DND-41 (cell line): ENCODE results near the gene RAB11FIP5.

ENCODE experiments used
- ATAC-seq: fragments of 200-7000 bp; cut with Tn5 transposase; 3 replicates; pipeline ENCODE4 v1.9.1; 2021; ENCODE audit warnings: low read depth; ENCODE audit not compliant: insufficient read depth
- DNase-seq: peaks from one replicate; pipeline ENCODE4 v3.0.0-alpha.2; 2020
- H2AFZ ChIP-seq: 2 replicates; pipeline ENCODE4 v1.6.0; 2012; ENCODE audit warnings: low read depth, low read length
- H3K27ac ChIP-seq: 2 replicates; pipeline ENCODE4 v1.5.1; 2012; ENCODE audit warnings: low read length, inconsistent platforms
- H3K27me3 ChIP-seq: fragments of 200-600 bp; sonication (generic); 2 replicates; pipeline ENCODE4 v1.6.0; 2012; ENCODE audit warnings: low read length, mild to moderate bottlenecking, inconsistent platforms; ENCODE audit not compliant: insufficient read depth, poor library complexity
- H3K36me3 ChIP-seq: 2 replicates; pipeline ENCODE4 v1.5.1; 2012; ENCODE audit warnings: low read length, inconsistent platforms; ENCODE audit not compliant: insufficient read depth
- H3K4me1 ChIP-seq: 2 replicates; pipeline ENCODE4 v1.5.1; 2012; ENCODE audit warnings: mild to moderate bottlenecking, low read length; ENCODE audit not compliant: insufficient read depth
- H3K4me2 ChIP-seq: 2 replicates; pipeline ENCODE4 v1.6.0; 2012; ENCODE audit warnings: mild to moderate bottlenecking, moderate library complexity, low read length, inconsistent platforms; ENCODE audit not compliant: insufficient read depth
- H3K4me3 ChIP-seq, 2 experiments: fragments of 200-600 bp in 1 of 2; shearing (Covaris generic) in 1 of 2; 2 replicates each; pipeline ENCODE4 v1.5.1; 2012 to 2016; ENCODE audit warnings: inconsistent platforms in 2 of 2, low read length in 2 of 2, mild to moderate bottlenecking in 2 of 2, low read depth in 1 of 2, moderate library complexity in 1 of 2
- H3K79me2 ChIP-seq: 2 replicates; pipeline ENCODE4 v1.6.0; 2012; ENCODE audit warnings: low read length, inconsistent platforms; ENCODE audit not compliant: insufficient read depth
- H3K9ac ChIP-seq: 2 replicates; pipeline ENCODE4 v1.6.0; 2012; ENCODE audit warnings: low read depth, mild to moderate bottlenecking, inconsistent platforms, low read length, moderate library complexity
- H3K9me3 ChIP-seq: 2 replicates; pipeline ENCODE4 v1.5.1; 2012; ENCODE audit warnings: low read length, moderate library complexity, mild to moderate bottlenecking, inconsistent platforms; ENCODE audit not compliant: insufficient read depth, severe bottlenecking
- H4K20me1 ChIP-seq: 2 replicates; pipeline ENCODE4 v1.6.0; 2012; ENCODE audit warnings: low read length; ENCODE audit not compliant: insufficient read depth
- EZH2 ChIP-seq: IDR thresholded peaks from 3 replicates; pipeline ENCODE4 v1.6.1; 2012; ENCODE audit warnings: borderline replicate concordance, low read depth, mild to moderate bottlenecking, moderate library complexity, low read length, inconsistent platforms; ENCODE audit not compliant: severe bottlenecking
- TF ChIP-seq, protein P1 (sequence below): IDR thresholded peaks from 2 replicates; pipeline ENCODE4 v1.5.1; 2012; ENCODE audit warnings: borderline replicate concordance, low read length, moderate library complexity, mild to moderate bottlenecking; ENCODE audit not compliant: poor library complexity, severe bottlenecking; ENCODE audit errors: extremely low read depth

The RAB11FIP5 gene

GRCh38 chr2:73071360-73072128, 41.2 kb downstream of the RAB11FIP5 start, which contains the start of gene SFXN5:
SFXN5 (minus strand) TSS chr2:73071712; CDS start chr2:73071705, 7 bp downstream.
- Histone ChIP-seq H3K4me2 (peak within 1 kb of the TSS; percentile 80), H3K36me3 (no peaks in the 10 kb centered on the region; the same call in 1 of the 2 replicates), H4K20me1 (no peaks in the 10 kb centered on the region), H3K4me3 (peak within 1 kb of the TSS; percentile 53 to 61), H3K9ac (peak within 1 kb of the TSS; percentile 70), H3K4me1 (peaks cover 32% of the 10 kb centered on the region), H3K27me3 (no peaks in the 10 kb centered on the region), H2AFZ (peak within 1 kb of the TSS; percentile 88), H3K79me2 (peaks cover 34% of the 10 kb centered on the region), H3K27ac (peak within 1 kb of the TSS; percentile 79), H3K9me3 (no peaks in the 10 kb centered on the region)
- peak; percentile 86 for ATAC-seq
- peak; percentile 95 for DNase-seq
- no peak for TF ChIP-seq EZH2
- TF ChIP-seq, protein P1, sequence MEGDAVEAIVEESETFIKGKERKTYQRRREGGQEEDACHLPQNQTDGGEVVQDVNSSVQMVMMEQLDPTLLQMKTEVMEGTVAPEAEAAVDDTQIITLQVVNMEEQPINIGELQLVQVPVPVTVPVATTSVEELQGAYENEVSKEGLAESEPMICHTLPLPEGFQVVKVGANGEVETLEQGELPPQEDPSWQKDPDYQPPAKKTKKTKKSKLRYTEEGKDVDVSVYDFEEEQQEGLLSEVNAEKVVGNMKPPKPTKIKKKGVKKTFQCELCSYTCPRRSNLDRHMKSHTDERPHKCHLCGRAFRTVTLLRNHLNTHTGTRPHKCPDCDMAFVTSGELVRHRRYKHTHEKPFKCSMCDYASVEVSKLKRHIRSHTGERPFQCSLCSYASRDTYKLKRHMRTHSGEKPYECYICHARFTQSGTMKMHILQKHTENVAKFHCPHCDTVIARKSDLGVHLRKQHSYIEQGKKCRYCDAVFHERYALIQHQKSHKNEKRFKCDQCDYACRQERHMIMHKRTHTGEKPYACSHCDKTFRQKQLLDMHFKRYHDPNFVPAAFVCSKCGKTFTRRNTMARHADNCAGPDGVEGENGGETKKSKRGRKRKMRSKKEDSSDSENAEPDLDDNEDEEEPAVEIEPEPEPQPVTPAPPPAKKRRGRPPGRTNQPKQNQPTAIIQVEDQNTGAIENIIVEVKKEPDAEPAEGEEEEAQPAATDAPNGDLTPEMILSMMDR: peak; percentile 18

DNA sequence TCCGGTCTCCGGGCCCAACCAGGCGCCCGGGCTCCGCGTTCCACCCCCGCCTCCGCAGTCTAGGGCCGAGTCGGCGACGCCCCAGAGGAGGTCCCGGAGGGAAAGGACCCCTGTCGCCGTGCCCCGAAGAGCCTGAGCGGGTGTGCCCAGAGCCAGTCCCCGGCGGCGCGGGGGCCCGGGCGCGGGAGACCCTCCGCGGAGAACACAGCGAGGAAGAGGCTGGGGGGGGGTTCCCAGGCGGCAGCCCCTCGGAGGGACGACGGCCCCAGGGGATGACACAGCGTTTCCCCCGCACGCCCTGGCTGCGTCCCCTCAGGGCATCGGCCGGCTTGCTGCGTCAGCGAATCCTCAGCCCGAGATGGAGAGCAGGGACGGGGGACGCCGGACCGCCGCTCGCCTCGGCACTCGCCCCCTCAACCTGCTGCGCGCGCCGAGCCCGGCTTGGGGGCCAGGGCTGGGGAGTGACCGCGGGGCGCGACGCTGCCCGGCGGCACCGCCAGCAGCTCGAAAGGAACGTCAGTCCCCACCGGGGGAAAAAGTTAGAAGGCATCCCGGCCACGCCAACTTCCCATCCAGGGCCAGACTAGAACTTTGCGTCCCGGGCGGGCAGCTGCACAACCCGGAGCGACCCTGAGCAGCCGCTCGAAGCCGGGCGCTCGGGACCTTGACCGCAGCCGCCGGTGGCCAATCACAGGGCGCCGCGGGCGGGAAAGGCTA, 41.9 kb downstream of the RAB11FIP5 start:
- H3K4me2 ChIP-seq: peak overlapping the region; percentile 80
- peaks cover 36% of the 10 kb centered on the region for H3K79me2 ChIP-seq
- DNase-seq: peak; percentile 62
- H3K4me1 ChIP-seq: peaks cover 32% of the 10 kb centered on the region
- TF ChIP-seq, protein P1: no peak
- no peak for TF ChIP-seq EZH2
- peak; percentile 55 for ATAC-seq
- H3K27ac ChIP-seq: peak overlapping the region; percentile 79
- H2AFZ ChIP-seq: peak overlapping the region; percentile 88
- H3K9ac ChIP-seq: peak overlapping the region; percentile 70
- no peaks in the 10 kb centered on the region for H3K9me3 ChIP-seq
- H3K4me3 ChIP-seq: peak overlapping the region; percentile 53 to 61
- no peaks in the 10 kb centered on the region for H4K20me1 ChIP-seq
- H3K27me3 ChIP-seq: no peaks in the 10 kb centered on the region
- H3K36me3 ChIP-seq: no peaks in the 10 kb centered on the region; the same call in 1 of the 2 replicates

DNA sequence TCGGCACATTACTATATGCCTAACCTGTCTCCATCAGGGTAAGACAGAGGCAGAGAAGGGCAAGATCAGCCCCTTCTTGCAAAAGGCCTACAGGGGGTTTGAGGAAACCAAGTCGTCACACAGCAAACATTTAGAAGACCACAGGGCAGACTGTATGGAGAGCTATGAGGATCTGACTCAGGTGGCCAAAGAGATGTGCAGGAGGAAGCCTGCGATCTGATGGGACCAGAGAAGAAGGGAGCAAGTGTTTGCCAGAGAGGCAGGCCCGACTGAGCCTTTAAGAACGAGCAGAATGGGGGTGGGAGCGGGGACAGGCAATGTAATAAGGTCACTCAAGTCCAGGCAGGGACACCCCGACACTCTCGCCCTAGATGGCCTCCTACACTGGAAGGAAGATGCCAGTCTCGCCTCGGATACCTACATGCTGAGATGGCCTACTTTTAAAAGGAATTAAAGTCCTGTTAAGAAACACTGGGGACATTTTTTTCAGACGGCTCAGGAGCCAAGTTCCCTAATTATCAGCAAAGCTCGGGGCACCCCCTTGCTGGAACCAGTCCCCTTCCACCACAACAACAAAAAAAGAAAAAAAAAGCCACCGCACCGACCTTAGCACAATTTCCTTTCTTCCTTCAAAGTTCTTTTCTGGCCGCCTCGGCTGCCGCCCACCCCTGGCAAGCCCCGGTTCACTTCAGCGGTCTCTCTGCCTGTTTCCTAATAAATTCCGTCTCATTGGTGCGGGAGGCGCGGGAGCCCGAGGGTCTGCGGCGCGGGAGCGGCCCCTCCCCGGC, 42.7 kb downstream of the RAB11FIP5 start:
- ATAC-seq (no peak), DNase-seq (peak; percentile 8)
- Histone ChIP-seq H3K4me2 (peak overlapping the region; percentile 80), H4K20me1 (no peaks in the 10 kb centered on the region), H3K4me3 (peak overlapping the region; percentile 53 to 61), H2AFZ (peak overlapping the region; percentile 88), H3K79me2 (peaks cover 39% of the 10 kb centered on the region), H3K4me1 (peaks cover 32% of the 10 kb centered on the region), H3K36me3 (no peaks in the 10 kb centered on the region; the same call in 1 of the 2 replicates), H3K27me3 (no peaks in the 10 kb centered on the region), H3K9ac (peak overlapping the region; percentile 70), H3K9me3 (no peaks in the 10 kb centered on the region), H3K27ac (peak overlapping the region; percentile 41; the same call in 1 of the 2 replicates)
- no peak for TF ChIP-seq EZH2
- TF ChIP-seq, protein P1: no peak
